NCI-H2107 (cell line): ENCODE results near the gene IL37.

Experiments used
- DNase-seq: peaks from one replicate; lab custom pipeline; 2025; lab: John Stamatoyannopoulos, UW

The IL37 gene

GRCh38 chr2:112910865-112911264, at the start of gene IL37:
TSS of gene IL37 (plus strand) at chr2:112911165. CDS start at chr2:112913013, 1,848 bp downstream.
- no peak for DNase-seq

GRCh38 chr2:112864072-112864471, 46.9 kb upstream of the IL37 start:
- DNase-seq, result no peak

- DNase-seq, result no peak
These were observed 44.7 kb upstream of the IL37 start for GRCh38 chr2:112866128-112866835.

- DNase-seq, result no peak
These were observed 43.0 kb upstream of the IL37 start for GRCh38 chr2:112867701-112868631.

GRCh38 chr2:112869258-112869842, 41.6 kb upstream of the IL37 start:
- no peak for DNase-seq

- DNase-seq, result no peak
These were observed 39.8 kb upstream of the IL37 start for GRCh38 chr2:112870841-112871835.

GRCh38 chr2:112876257-112876970, 34.6 kb upstream of the IL37 start:
- no peak for DNase-seq

- no peak for DNase-seq
These were observed 34.0 kb upstream of the IL37 start for GRCh38 chr2:112876971-112877361.

GRCh38 chr2:112877423-112877822, 33.5 kb upstream of the IL37 start:
- no peak for DNase-seq

- no peak for DNase-seq
These were observed 31.4 kb upstream of the IL37 start for GRCh38 chr2:112879491-112880041.

- DNase-seq, result no peak
These were observed 30.9 kb upstream of the IL37 start for GRCh38 chr2:112880091-112880531.

GRCh38 chr2:112880696-112881095, 30.3 kb upstream of the IL37 start:
- DNase-seq, result no peak

- no peak for DNase-seq
These were observed 29.6 kb upstream of the IL37 start for GRCh38 chr2:112881217-112881985.

GRCh38 chr2:112883669-112884068, 27.3 kb upstream of the IL37 start:
- no peak for DNase-seq

GRCh38 chr2:112884869-112885505, 26.0 kb upstream of the IL37 start:
- no peak for DNase-seq

GRCh38 chr2:112885506-112885902, 25.5 kb upstream of the IL37 start:
- DNase-seq, result no peak

- DNase-seq, result no peak
These were observed 24.7 kb upstream of the IL37 start for GRCh38 chr2:112886291-112886690.

GRCh38 chr2:112887964-112888749, 22.8 kb upstream of the IL37 start:
- DNase-seq, result no peak
